H9 (cell line): ENCODE results near the gene TSFM. TPM values are rescaled to one million over a fixed set of nuclear protein-coding genes. Genes with fewer than 3 reads are reported as not detected.

Source experiments
- DNase-seq: peaks from one replicate; pipeline ENCODE4 v3.0.0-alpha.2; 2017
- H2AFZ ChIP-seq: one replicate; pipeline ENCODE4 v1.6.1; 2013; ENCODE audit warnings: mild to moderate bottlenecking, low read length, control low read depth, moderate library complexity
- H2AK5ac ChIP-seq: 2 replicates; pipeline ENCODE4 v1.6.1; 2013; ENCODE audit warnings: low read length, control low read depth, mixed read lengths; ENCODE audit not compliant: insufficient read length
- H2BK120ac ChIP-seq: one replicate; pipeline ENCODE4 v1.6.1; 2013; ENCODE audit warnings: low read depth, mild to moderate bottlenecking, low read length, control low read depth, inconsistent platforms; ENCODE audit not compliant: poor library complexity, severe bottlenecking
- H2BK12ac ChIP-seq: 2 replicates; pipeline ENCODE4 v1.6.1; 2013; ENCODE audit warnings: low read length, control low read depth, mixed read lengths, low read depth; ENCODE audit not compliant: insufficient read length
- H2BK15ac ChIP-seq: 2 replicates; pipeline ENCODE4 v1.6.1; 2013; ENCODE audit warnings: low read depth, low read length, control low read depth
- H2BK20ac ChIP-seq: one replicate; pipeline ENCODE4 v1.6.1; 2013; ENCODE audit warnings: low read depth, mild to moderate bottlenecking, low read length, control low read depth, inconsistent platforms; ENCODE audit not compliant: poor library complexity, severe bottlenecking
- H2BK5ac ChIP-seq: 2 replicates; pipeline ENCODE4 v1.6.1; 2013; ENCODE audit warnings: low read length, control low read depth, mixed read lengths; ENCODE audit not compliant: insufficient read length
- H3K14ac ChIP-seq: 2 replicates; pipeline ENCODE4 v1.6.1; 2013; ENCODE audit warnings: low read length, control low read depth; ENCODE audit not compliant: insufficient read depth
- H3K18ac ChIP-seq: 2 replicates; pipeline ENCODE4 v1.6.1; 2013; ENCODE audit warnings: low read depth, mild to moderate bottlenecking, mixed read lengths, low read length, control low read depth; ENCODE audit not compliant: insufficient read length
- H3K23ac ChIP-seq: 2 replicates; pipeline ENCODE4 v1.6.1; 2013; ENCODE audit warnings: low read length, control low read depth, mixed read lengths, low read depth; ENCODE audit not compliant: insufficient read length
- H3K23me2 ChIP-seq: 2 replicates; pipeline ENCODE4 v1.6.1; 2013; ENCODE audit warnings: low read depth, mild to moderate bottlenecking, mixed read lengths, low read length, control low read depth; ENCODE audit not compliant: insufficient read length, poor library complexity, severe bottlenecking
- H3K27ac ChIP-seq: 2 replicates; pipeline ENCODE4 v1.5.1; 2013; ENCODE audit warnings: low read length, control low read depth, mixed read lengths, low read depth; ENCODE audit not compliant: insufficient read length
- H3K27me3 ChIP-seq: 2 replicates; pipeline ENCODE4 v1.6.1; 2013; ENCODE audit warnings: low read length, control low read depth, inconsistent platforms; ENCODE audit not compliant: insufficient read depth
- H3K4ac ChIP-seq: 2 replicates; pipeline ENCODE4 v1.6.1; 2013; ENCODE audit warnings: low read depth, mild to moderate bottlenecking, control low read depth, inconsistent platforms, low read length, moderate library complexity
- H3K4me1 ChIP-seq: 2 replicates; pipeline ENCODE4 v1.6.1; 2013; ENCODE audit warnings: low read length, control low read depth, inconsistent platforms; ENCODE audit not compliant: insufficient read depth
- H3K4me2 ChIP-seq: 2 replicates; pipeline ENCODE4 v1.6.1; 2013; ENCODE audit warnings: low read length, control low read depth, mixed read lengths; ENCODE audit not compliant: insufficient read length, insufficient read depth
- H3K56ac ChIP-seq: 2 replicates; pipeline ENCODE4 v1.6.1; 2013; ENCODE audit warnings: low read depth, mild to moderate bottlenecking, mixed read lengths, low read length, control low read depth; ENCODE audit not compliant: insufficient read length
- H3K79me1 ChIP-seq: 2 replicates; pipeline ENCODE4 v1.6.1; 2013; ENCODE audit warnings: low read depth, mild to moderate bottlenecking, moderate library complexity, low read length, control low read depth, inconsistent platforms; ENCODE audit not compliant: insufficient read depth, poor library complexity, severe bottlenecking
- H3K79me2 ChIP-seq: 2 replicates; pipeline ENCODE4 v1.6.1; 2013; ENCODE audit warnings: low read length, control low read depth, inconsistent platforms; ENCODE audit not compliant: insufficient read depth
- H3K9ac ChIP-seq: 2 replicates; pipeline ENCODE4 v1.6.1; 2013; ENCODE audit warnings: low read length, control low read depth, mixed read lengths; ENCODE audit not compliant: insufficient read length; ENCODE audit errors: extremely low read depth
- H3K9me3 ChIP-seq: one replicate; pipeline ENCODE4 v1.6.1; 2013; ENCODE audit warnings: low read depth, low read length, inconsistent platforms; ENCODE audit not compliant: control insufficient read depth
- H3T11ph ChIP-seq: one replicate; pipeline ENCODE4 v1.6.1; 2013; ENCODE audit warnings: mild to moderate bottlenecking, low read length, control low read depth, inconsistent platforms
- H4K20me1 ChIP-seq: one replicate; pipeline ENCODE4 v1.6.1; 2013; ENCODE audit not compliant: control insufficient read depth, insufficient read length, insufficient read depth
- H4K5ac ChIP-seq: 2 replicates; pipeline ENCODE4 v1.6.1; 2013; ENCODE audit warnings: low read depth, mild to moderate bottlenecking, mixed read lengths, low read length, control low read depth; ENCODE audit not compliant: insufficient read length
- H4K8ac ChIP-seq: replicated peaks from 2 replicates; pipeline ENCODE4 v1.6.1; 2013; ENCODE audit warnings: low read length, control low read depth, mixed read lengths, low read depth; ENCODE audit not compliant: insufficient read length
- H4K91ac ChIP-seq: 2 replicates; pipeline ENCODE4 v1.6.1; 2013; ENCODE audit warnings: low read depth, mild to moderate bottlenecking, moderate library complexity, mixed read lengths, low read length, control low read depth; ENCODE audit not compliant: insufficient read length
- H3K27ac Mint-ChIP-seq, 3 experiments: 2 replicates in 2 of 3; 3 replicates in 1 of 3; pipeline ENCODE4 v1.8.0; 2020 to 2021; ENCODE audit warnings: mixed read lengths in 3 of 3, mild to moderate bottlenecking in 1 of 3, moderate library complexity in 1 of 3
- H3K27me3 Mint-ChIP-seq: 2 replicates; pipeline ENCODE4 v1.8.0; 2021; ENCODE audit warnings: low read depth, mild to moderate bottlenecking, moderate library complexity, mixed read lengths
- H3K36me3 Mint-ChIP-seq, 3 experiments: 2 replicates in 2 of 3; 3 replicates in 1 of 3; pipeline ENCODE4 v1.8.0; 2020 to 2021; ENCODE audit warnings: low read depth in 3 of 3, mixed read lengths in 3 of 3; ENCODE audit not compliant: insufficient read depth in 1 of 3
- H3K4me1 Mint-ChIP-seq, 2 experiments: 2 replicates each; pipeline ENCODE4 v1.8.0; 2020; ENCODE audit warnings: mixed read lengths in 2 of 2
- H3K4me3 Mint-ChIP-seq, 2 experiments: 2 replicates in 1 of 2; 3 replicates in 1 of 2; pipeline ENCODE4 v1.8.0; 2020 to 2021; ENCODE audit warnings: mild to moderate bottlenecking in 2 of 2, mixed read lengths in 2 of 2, moderate library complexity in 1 of 2
- H3K9me3 Mint-ChIP-seq, 2 experiments: 2 replicates in 1 of 2; 3 replicates in 1 of 2; pipeline ENCODE4 v1.8.0; 2020; ENCODE audit warnings: mild to moderate bottlenecking in 2 of 2, mixed read lengths in 2 of 2, moderate library complexity in 1 of 2
- WGBS: extraction: QIAGEN DNeasy Blood & Tissue Kit; methylation state at CpG from one replicate; pipeline ENCODE4 v1.1.7; 2013; ENCODE audit warnings: missing lambda C conversion rate, low lambda C conversion rate, mixed read lengths; ENCODE audit not compliant: insufficient read length; ENCODE audit errors: extremely low coverage; 5-methylcytosine and 5-hydroxymethylcytosine counted together
- total RNA-seq: library from RNA; stranded (reverse); gene quantifications from 2 replicates; pipeline ENCODE4 v1.2.1, GENCODE V29; 2021
- TF ChIP-seq, protein P1 (sequence below): fragments of 200-600 bp; sonication (generic); conservative IDR thresholded peaks from 3 replicates; pipeline ENCODE4 v1.8.0; 2021; ENCODE audit warnings: antibody characterized with exemption, mild to moderate bottlenecking

Gene TSFM
- total RNA-seq, 1 experiment from 2014 or later, result 50.2 TPM

DNA sequence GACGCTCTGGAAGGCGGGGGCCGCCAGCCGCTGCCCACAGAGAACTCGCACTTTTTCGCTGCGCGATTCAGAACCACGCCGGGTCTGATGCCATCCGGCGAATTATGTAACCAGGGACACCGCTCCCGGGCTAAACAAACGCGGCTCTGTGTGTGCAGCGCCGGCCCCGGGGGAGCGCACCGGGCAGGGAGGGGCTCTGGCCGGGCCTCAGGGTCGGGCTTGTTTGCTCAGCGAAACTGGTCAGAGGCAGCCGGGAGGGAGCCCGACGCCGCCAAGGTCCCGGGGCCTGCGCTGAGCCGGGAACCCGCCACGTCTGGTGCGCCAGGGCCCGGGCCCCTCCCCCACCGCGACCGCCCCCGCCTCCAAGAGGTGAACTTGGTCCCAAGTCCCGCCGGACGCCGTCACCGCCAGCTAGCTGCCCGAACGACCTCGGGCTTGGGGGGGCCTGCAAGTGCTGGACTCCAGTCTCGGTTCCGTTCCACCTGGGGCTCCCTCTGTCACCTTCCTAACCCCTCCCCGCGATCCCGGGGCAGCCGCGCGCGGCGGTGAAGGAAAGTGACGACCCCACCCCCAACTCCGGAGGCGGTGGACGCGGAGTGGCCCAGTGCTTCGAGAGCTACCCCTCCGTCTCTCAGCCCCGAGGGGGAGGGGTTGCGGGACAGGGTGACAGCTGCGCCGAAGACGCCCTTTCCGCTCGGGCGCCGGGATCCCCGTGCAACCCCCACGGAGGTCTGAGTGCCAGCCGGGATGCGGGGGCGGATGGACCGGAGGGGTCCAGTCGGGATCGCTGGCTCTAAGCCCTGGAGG, 63.1 kb downstream of the TSFM start:
- Histone ChIP-seq H3K4me1 (peaks cover 15% of the 10 kb centered on the region), H3K4ac (peak overlapping the region; percentile 92), H4K5ac (peak overlapping the region; percentile 83), H3K18ac (peak overlapping the region; percentile 91), H3K23ac (no peak overlapping the region), H3K56ac (peak overlapping the region; percentile 20), H3K14ac (peak overlapping the region; percentile 98), H2BK20ac (no peak overlapping the region), H2BK5ac (peak overlapping the region; percentile 41), H3T11ph (no peak overlapping the region), H3K27me3 (no peaks in the 10 kb centered on the region), H3K23me2 (peaks cover 20% of the 10 kb centered on the region), H2BK12ac (peak overlapping the region; percentile 94), H2BK15ac (peak overlapping the region; percentile 41), H3K9ac (peak overlapping the region; percentile 97), H4K91ac (peak overlapping the region; percentile 97), H3K4me2 (peak overlapping the region; percentile 58), H2AK5ac (no peak overlapping the region), H4K8ac (no peak overlapping the region), H2BK120ac (no peak overlapping the region), H4K20me1 (no peaks in the 10 kb centered on the region), H3K79me1 (no peaks in the 10 kb centered on the region), H3K79me2 (peaks cover 29% of the 10 kb centered on the region; the same call in 1 of the 2 replicates), H2AFZ (no peak overlapping the region), H3K9me3 (no peaks in the 10 kb centered on the region), H3K27ac (peak overlapping the region; percentile 81)
- H3K36me3 Mint-ChIP-seq, result peaks cover 0 to 2% (median 0%) of the 10 kb centered on the region in 3 experiments; a peak in 3 of 7 replicates
- no peaks in the 10 kb centered on the region for H3K9me3 Mint-ChIP-seq
- peak; percentile 77 for DNase-seq
- H3K4me1 Mint-ChIP-seq, result peaks cover 49 to 51% of the 10 kb centered on the region in 2 experiments
- WGBS, result no CpG with 5 or more reads among the region's 81 CpGs
- H3K27me3 Mint-ChIP-seq, result peaks cover 7% of the 10 kb centered on the region
- peak overlapping the region; percentile 81 to 87 for H3K4me3 Mint-ChIP-seq
- TF ChIP-seq, protein P1, sequence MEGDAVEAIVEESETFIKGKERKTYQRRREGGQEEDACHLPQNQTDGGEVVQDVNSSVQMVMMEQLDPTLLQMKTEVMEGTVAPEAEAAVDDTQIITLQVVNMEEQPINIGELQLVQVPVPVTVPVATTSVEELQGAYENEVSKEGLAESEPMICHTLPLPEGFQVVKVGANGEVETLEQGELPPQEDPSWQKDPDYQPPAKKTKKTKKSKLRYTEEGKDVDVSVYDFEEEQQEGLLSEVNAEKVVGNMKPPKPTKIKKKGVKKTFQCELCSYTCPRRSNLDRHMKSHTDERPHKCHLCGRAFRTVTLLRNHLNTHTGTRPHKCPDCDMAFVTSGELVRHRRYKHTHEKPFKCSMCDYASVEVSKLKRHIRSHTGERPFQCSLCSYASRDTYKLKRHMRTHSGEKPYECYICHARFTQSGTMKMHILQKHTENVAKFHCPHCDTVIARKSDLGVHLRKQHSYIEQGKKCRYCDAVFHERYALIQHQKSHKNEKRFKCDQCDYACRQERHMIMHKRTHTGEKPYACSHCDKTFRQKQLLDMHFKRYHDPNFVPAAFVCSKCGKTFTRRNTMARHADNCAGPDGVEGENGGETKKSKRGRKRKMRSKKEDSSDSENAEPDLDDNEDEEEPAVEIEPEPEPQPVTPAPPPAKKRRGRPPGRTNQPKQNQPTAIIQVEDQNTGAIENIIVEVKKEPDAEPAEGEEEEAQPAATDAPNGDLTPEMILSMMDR, result no peak
- peak overlapping the region in 2 of 3 experiments; percentile 86 to 93; a peak in 3 of 7 replicates for H3K27ac Mint-ChIP-seq
